Adrenal gland (tissue), 5 donors: ENCODE results near the gene AOPEP.

Experiments used
- CTCF ChIP-seq, 6 experiments: fragments of 450-650 bp in 4 of 6; fragments of 200-600 bp in 2 of 6; sonication (generic) in 1 of 6; IDR thresholded peaks; 1 replicate in 5 of 6; 2 replicates in 1 of 6; pipeline versions ENCODE4 v1.5.1 to v1.8.0; 2016 to 2021; ENCODE audit warnings: antibody characterized with exemption in 6 of 6, mild to moderate bottlenecking in 2 of 6, moderate library complexity in 1 of 6
- POLR2A ChIP-seq, 2 donors: fragments of 450-650 bp; IDR thresholded peaks; one replicate each; pipeline ENCODE4 v1.6.1; 2017; ENCODE audit warnings: antibody characterized with exemption in 2 of 2, mild to moderate bottlenecking in 2 of 2, moderate library complexity in 1 of 2
- donor health status: DM: no; HTN: no; CAD: no.

DNA sequence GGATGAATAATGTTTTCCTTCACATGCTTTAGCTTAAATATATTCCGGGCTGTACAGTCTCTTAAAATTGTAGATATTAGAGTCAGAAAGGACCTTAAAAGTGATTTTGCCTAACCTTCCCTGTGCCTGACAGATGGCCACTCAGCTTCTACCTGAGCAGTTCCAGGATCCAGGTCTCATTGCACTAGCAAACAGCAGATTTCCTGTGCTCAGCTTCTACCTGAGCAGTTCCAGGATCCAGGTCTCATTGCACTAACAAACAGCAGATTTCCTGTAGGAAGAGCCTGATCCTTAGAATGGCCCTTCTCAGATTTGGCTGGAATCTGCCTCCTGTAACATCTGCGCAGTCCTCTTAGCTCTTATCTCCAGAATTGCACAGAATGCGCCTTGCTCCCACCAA lies 219.8 kb downstream of the AOPEP start:
- TF ChIP-seq CTCF (IDR thresholded peaks at IDR 0.05) (no peak), POLR2A (IDR thresholded peaks at IDR 0.05) (no peak)
